HL-60 (cell line): ENCODE data around the gene TPBGL.

Source experiments
- DNase-seq, 2 experiments: peaks; one replicate each; pipeline ENCODE4 v3.0.0-alpha.2; 2010 to 2020; ENCODE audit warnings: low read depth in 1 of 2, low spot score in 1 of 2
- H3K27ac ChIP-seq: fragments of 250-450 bp; sonication (Bioruptor Pico); replicated peaks from 2 replicates; pipeline ENCODE4 v1.5.1; 2020; ENCODE audit warnings: mild to moderate bottlenecking, moderate library complexity
- H3K27me3 ChIP-seq: fragments of 250-450 bp; sonication (Bioruptor Pico); 2 replicates; pipeline ENCODE4 v1.5.1; 2021; ENCODE audit warnings: mild to moderate bottlenecking, moderate library complexity; ENCODE audit not compliant: insufficient read depth, poor library complexity, severe bottlenecking
- H3K4me3 ChIP-seq: replicated peaks from 2 replicates; pipeline ENCODE4 v1.5.1; 2011; ENCODE audit warnings: mild to moderate bottlenecking, control low read depth, low read length; ENCODE audit not compliant: insufficient read depth
- CTCF ChIP-seq: IDR thresholded peaks from one replicate; pipeline ENCODE4 v1.5.1; 2011; ENCODE audit warnings: low read length, control low read depth, inconsistent platforms; ENCODE audit not compliant: insufficient read depth
- GABPA ChIP-seq: IDR thresholded peaks from 2 replicates; pipeline ENCODE4 v1.6.1; 2012; ENCODE audit warnings: low read depth
- POLR2AphosphoS5 ChIP-seq: IDR thresholded peaks from 2 replicates; pipeline ENCODE4 v1.6.1; 2012; ENCODE audit warnings: low read depth
- REST ChIP-seq: IDR thresholded peaks from 2 replicates; pipeline ENCODE4 v1.6.1; 2012; ENCODE audit warnings: low read depth; ENCODE audit not compliant: insufficient replicate concordance
- SPI1 ChIP-seq: IDR thresholded peaks from 2 replicates; pipeline ENCODE4 v1.6.1; 2012; ENCODE audit warnings: low read depth, mild to moderate bottlenecking, borderline replicate concordance

The TPBGL gene

GRCh38 chr11:75238595-75239440 is 1.8 kb upstream of the TPBGL start:
- TF ChIP-seq REST, result no peak
- TF ChIP-seq CTCF, result no peak
- no peak for TF ChIP-seq POLR2AphosphoS5
- no peak for TF ChIP-seq SPI1
- no peak for TF ChIP-seq GABPA
- Histone ChIP-seq H3K4me3 (no peak overlapping the region), H3K27ac (no peak overlapping the region), H3K27me3 (peaks cover 36% of the 10 kb centered on the region)
- no peak for DNase-seq

- Histone ChIP-seq H3K4me3 (no peak overlapping the region), H3K27me3 (peaks cover 36% of the 10 kb centered on the region), H3K27ac (no peak overlapping the region)
- DNase-seq, result no peak
- TF ChIP-seq SPI1 (no peak), GABPA (no peak), POLR2AphosphoS5 (no peak), CTCF (no peak), REST (no peak)
Measured at GRCh38 chr11:75239531-75240290, 863 bp upstream of the TPBGL start.

- H3K27me3 ChIP-seq, result peaks cover 33% of the 10 kb centered on the region
- peak overlapping the region; percentile 30 for H3K4me3 ChIP-seq
- DNase-seq, result peak; percentile 70 to 74
- no peak overlapping the region for H3K27ac ChIP-seq
- peak; percentile 46 for TF ChIP-seq REST
- TF ChIP-seq CTCF, result peak; percentile 63
- TF ChIP-seq SPI1, result no peak
Measured at GRCh38 chr11:75241036-75241905, 697 bp downstream of the TPBGL start.
